Esophagus muscularis mucosa (tissue), 4 donors: Measurements from ENCODE around the gene CELF2. TPM values are rescaled to one million over a fixed set of nuclear protein-coding genes. Genes with fewer than 3 reads are reported as not detected.

Source experiments
- DNase-seq: peaks from one replicate; pipeline ENCODE4 v3.0.0-alpha.2; 2017; ENCODE audit errors: extremely low spot score
- H3K27ac ChIP-seq, 4 donors: fragments of 200-600 bp; sonication (generic); replicated peaks in 1 of 4; 1 replicate in 3 of 4; 2 replicates in 1 of 4; pipeline ENCODE4 v1.5.1; 2016 to 2019; ENCODE audit warnings: mild to moderate bottlenecking in 1 of 4
- H3K27me3 ChIP-seq, 4 donors: fragments of 200-600 bp; sonication (generic); one replicate each; pipeline versions ENCODE4 v1.5.1 to v1.6.0; 2016 to 2019
- H3K36me3 ChIP-seq, 4 donors: fragments of 200-600 bp; sonication (generic); one replicate each; pipeline ENCODE4 v1.5.1; 2016 to 2019
- H3K4me1 ChIP-seq, 4 donors: fragments of 200-600 bp; sonication (generic); one replicate each; pipeline ENCODE4 v1.5.1; 2016 to 2019
- H3K4me3 ChIP-seq, 4 donors: fragments of 200-600 bp; sonication (generic); 1 replicate in 2 of 4; 2 replicates in 2 of 4; pipeline ENCODE4 v1.5.1; 2016 to 2019; ENCODE audit warnings: mild to moderate bottlenecking in 4 of 4, moderate library complexity in 1 of 4
- H3K9me3 ChIP-seq, 4 donors: fragments of 200-600 bp; sonication (generic); 1 replicate in 3 of 4; 2 replicates in 1 of 4; pipeline ENCODE4 v1.5.1; 2016 to 2019
- EP300 ChIP-seq: sonication (generic); formaldehyde crosslinking; IDR thresholded peaks from one replicate; pipeline ENCODE4 v1.6.1; 2017; ENCODE audit warnings: antibody characterized with exemption
- POLR2A ChIP-seq: fragments of 450-650 bp; IDR thresholded peaks from one replicate; pipeline ENCODE4 v1.6.1; 2017; ENCODE audit warnings: antibody characterized with exemption, moderate library complexity, mild to moderate bottlenecking, low read depth
- POLR2AphosphoS5 ChIP-seq, 2 donors: sonication (generic); formaldehyde crosslinking; IDR thresholded peaks; one replicate each; pipeline ENCODE4 v1.6.1; 2017; ENCODE audit warnings: antibody characterized with exemption in 2 of 2
- WGBS: methylation state at CpG from one replicate; pipeline ENCODE4 v1.1.5; 2018; 5-methylcytosine and 5-hydroxymethylcytosine counted together
- intact Hi-C: fragments of 100-400 bp; cut with DNase I; formaldehyde crosslinking; loops from one replicate; pipeline ENCODE4 v1.15.1; 2023
- total RNA-seq, 4 donors: library from RNA; depleted of rRNA; stranded (reverse); fragments of >200 nt; gene quantifications; one replicate each; pipeline versions ENCODE4 v1.1.0 to v1.2.1, GENCODE V29; 2016
- TF ChIP-seq, protein P1 (sequence below), 3 experiments: fragments of 200-600 bp in 2 of 3; fragments of 450-650 bp in 1 of 3; sonication (generic) in 2 of 3; IDR thresholded peaks; one replicate each; pipeline ENCODE4 v1.5.1; 2017 to 2019; ENCODE audit warnings: antibody characterized with exemption in 3 of 3, mild to moderate bottlenecking in 2 of 3, moderate library complexity in 1 of 3

Gene CELF2
- total RNA-seq, 4 donors from 2014 or later, result 81.8 to 128 (median 104) TPM

DNA sequence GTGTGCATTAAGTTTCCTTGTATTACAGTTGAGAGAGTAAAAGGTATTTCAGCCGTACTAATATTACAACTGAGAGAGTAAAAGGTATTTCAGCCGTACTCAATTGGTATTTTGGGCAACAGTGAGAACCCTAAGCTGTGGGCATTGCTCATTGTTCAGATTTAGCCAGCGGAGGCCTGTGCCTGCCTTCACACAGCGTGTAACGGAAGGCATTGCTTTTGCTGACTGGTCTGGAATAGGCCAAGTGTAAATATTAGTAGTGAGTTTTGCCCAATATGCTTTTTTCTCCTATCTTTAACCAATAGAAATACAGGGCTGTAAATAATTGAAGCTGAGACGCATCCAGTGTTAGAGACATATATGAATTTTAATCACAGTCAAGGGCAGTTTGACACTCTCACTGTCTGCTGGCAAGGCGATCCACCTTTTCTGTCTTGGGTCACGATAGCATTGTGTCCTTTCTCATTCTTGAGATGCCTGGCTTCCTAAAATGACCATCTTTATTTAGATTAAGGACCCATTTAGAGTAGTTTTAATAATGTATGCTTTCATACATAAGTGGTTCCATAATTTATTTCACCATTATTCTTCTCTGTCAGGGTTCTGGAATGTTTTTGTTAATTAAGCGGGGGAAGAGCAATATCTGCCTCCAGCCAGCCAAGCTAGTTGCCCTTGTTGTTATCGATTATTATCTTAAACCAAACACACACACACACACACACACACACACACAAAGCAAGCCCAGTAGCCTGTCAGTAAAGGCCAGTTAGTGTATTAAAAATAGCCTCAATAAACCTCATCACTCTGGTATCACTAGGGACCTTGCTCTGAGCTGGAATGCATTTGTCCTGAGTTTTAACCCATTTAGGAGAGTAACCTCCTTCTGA is 130.7 kb downstream of the CELF2 start:
- intact Hi-C loops, result no loop called here
- TF ChIP-seq, protein P1, sequence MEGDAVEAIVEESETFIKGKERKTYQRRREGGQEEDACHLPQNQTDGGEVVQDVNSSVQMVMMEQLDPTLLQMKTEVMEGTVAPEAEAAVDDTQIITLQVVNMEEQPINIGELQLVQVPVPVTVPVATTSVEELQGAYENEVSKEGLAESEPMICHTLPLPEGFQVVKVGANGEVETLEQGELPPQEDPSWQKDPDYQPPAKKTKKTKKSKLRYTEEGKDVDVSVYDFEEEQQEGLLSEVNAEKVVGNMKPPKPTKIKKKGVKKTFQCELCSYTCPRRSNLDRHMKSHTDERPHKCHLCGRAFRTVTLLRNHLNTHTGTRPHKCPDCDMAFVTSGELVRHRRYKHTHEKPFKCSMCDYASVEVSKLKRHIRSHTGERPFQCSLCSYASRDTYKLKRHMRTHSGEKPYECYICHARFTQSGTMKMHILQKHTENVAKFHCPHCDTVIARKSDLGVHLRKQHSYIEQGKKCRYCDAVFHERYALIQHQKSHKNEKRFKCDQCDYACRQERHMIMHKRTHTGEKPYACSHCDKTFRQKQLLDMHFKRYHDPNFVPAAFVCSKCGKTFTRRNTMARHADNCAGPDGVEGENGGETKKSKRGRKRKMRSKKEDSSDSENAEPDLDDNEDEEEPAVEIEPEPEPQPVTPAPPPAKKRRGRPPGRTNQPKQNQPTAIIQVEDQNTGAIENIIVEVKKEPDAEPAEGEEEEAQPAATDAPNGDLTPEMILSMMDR (IDR thresholded peaks at IDR 0.05), result no peak
- TF ChIP-seq POLR2A, result no peak
- WGBS, result 68% methylated on average over 10 of the region's 10 CpGs
- H3K27me3 ChIP-seq, result no peaks in the 10 kb centered on the region
- H3K4me1 ChIP-seq, result peaks cover 73 to 92% (median 89%) of the 10 kb centered on the region in 4 donors
- DNase-seq, result no peak
- H3K27ac ChIP-seq, result peak overlapping the region in 2 of 4 donors; percentile 2 to 53
- no peaks in the 10 kb centered on the region for H3K36me3 ChIP-seq
- H3K4me3 ChIP-seq, result no peak overlapping the region
- no peaks in the 10 kb centered on the region for H3K9me3 ChIP-seq

DNA sequence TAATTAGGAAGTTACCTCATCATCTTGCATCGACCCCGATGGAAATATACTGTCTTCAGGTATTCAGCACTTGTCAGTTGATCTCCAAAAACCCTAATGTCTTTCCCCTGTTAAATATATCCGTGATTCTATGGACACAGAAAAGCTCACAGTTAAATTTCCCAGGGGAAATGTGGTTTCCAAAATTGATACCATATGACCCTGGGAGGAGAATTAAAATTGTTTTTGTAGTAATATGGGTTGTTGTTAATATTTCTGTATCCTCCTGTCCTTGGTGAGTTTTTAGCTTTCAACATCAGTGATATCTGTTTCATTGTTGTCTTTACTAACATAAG is 132.1 kb downstream of the CELF2 start:
- Histone ChIP-seq H3K4me1 (peaks cover 73 to 92% (median 89%) of the 10 kb centered on the region in 4 donors), H3K9me3 (no peaks in the 10 kb centered on the region), H3K4me3 (no peak overlapping the region), H3K27me3 (no peaks in the 10 kb centered on the region), H3K27ac (no peak overlapping the region), H3K36me3 (no peaks in the 10 kb centered on the region)
- DNase-seq, result no peak
- intact Hi-C loops, result no loop called here
- 56% methylated on average over 3 of the region's 3 CpGs for WGBS
- TF ChIP-seq, protein P1 (IDR thresholded peaks at IDR 0.05), result no peak
- TF ChIP-seq POLR2A (no peak), EP300 (no peak), POLR2AphosphoS5 (IDR thresholded peaks at IDR 0.05) (no peak)

DNA sequence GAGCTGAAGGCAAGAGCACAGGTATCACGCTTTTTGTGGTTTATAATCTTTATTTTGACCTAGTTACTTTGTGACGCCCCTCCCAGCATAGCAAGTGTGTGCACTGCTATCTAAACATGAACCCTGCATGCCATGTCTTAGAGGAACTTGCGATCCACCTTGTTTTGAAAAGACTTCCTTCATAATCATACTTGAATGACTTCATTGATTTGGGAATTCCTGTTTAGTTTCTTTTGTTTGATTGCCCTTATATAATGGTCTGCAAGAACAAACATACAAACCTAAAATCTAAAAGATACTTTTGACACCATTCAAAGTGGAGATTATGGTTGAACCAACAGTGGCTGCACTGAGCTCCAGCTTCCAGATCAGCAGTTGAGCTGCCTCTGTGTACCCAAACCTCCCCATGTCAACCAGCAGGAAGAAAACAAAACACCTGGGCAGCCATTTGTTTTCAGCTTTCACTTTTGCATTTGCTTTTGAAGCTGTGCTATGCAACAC is 132.6 kb downstream of the CELF2 start:
- Histone ChIP-seq H3K9me3 (no peaks in the 10 kb centered on the region), H3K27me3 (no peaks in the 10 kb centered on the region), H3K27ac (no peak overlapping the region), H3K4me1 (peaks cover 69 to 91% (median 89%) of the 10 kb centered on the region in 4 donors), H3K4me3 (no peak overlapping the region), H3K36me3 (no peaks in the 10 kb centered on the region)
- WGBS, result 89% methylated on average over 3 of the region's 3 CpGs
- DNase-seq, result no peak
- TF ChIP-seq POLR2AphosphoS5 (IDR thresholded peaks at IDR 0.05) (no peak), POLR2A (no peak), EP300 (no peak)
- TF ChIP-seq, protein P1 (IDR thresholded peaks at IDR 0.05), result no peak
- intact Hi-C loops, result no loop called here

- Histone ChIP-seq H3K4me1 (peaks cover 62 to 84% (median 83%) of the 10 kb centered on the region in 4 donors), H3K27ac (no peak overlapping the region), H3K36me3 (no peaks in the 10 kb centered on the region), H3K9me3 (no peaks in the 10 kb centered on the region), H3K4me3 (no peak overlapping the region), H3K27me3 (no peaks in the 10 kb centered on the region)
- TF ChIP-seq, protein P1 (IDR thresholded peaks at IDR 0.05), result no peak
- TF ChIP-seq POLR2A (no peak), POLR2AphosphoS5 (IDR thresholded peaks at IDR 0.05) (no peak), EP300 (no peak)
- intact Hi-C loops, result no loop called here
- WGBS, result 49% methylated on average over 5 of the region's 5 CpGs
- DNase-seq, result no peak
These were observed 133.3 kb downstream of the CELF2 start for GRCh38 chr10:11150879-11151415.
